Activated CD4-positive, alpha-beta T cell treated with anti-CD3 and anti-CD28 coated beads for 4 hours (primary cell): ENCODE measurements around the gene TPM3.
"Not testable (repeated sequence)": the region's sequence is repeated elsewhere in the genome, so short reads cannot be mapped to it uniquely, and the experiment has no call there.

ENCODE experiments used
- DNase-seq, 2 donors: peaks; one replicate each; pipeline ENCODE4 v3.0.0-alpha.2; 2020

TPM3 gene

DNA sequence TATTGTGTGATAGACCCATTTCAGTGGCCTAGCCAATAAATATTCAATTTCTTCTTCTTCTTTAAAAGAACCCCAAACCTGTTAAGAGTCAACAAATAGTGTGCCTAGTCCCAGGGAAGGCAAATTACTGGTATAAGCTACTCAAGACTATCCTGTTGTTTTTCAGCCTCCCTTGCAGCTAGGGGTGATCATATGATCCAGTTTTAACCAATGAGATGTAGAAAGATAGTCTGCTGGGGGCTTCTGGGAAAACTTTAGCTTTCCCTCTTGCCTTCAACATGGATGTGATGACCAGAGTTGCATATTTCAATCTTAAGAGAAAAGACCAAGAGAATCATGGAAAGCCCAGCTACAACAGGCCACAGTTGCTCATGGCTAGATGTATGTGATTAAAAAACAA is 32.3 kb downstream of the TPM3 start:
- no peak for DNase-seq

DNA sequence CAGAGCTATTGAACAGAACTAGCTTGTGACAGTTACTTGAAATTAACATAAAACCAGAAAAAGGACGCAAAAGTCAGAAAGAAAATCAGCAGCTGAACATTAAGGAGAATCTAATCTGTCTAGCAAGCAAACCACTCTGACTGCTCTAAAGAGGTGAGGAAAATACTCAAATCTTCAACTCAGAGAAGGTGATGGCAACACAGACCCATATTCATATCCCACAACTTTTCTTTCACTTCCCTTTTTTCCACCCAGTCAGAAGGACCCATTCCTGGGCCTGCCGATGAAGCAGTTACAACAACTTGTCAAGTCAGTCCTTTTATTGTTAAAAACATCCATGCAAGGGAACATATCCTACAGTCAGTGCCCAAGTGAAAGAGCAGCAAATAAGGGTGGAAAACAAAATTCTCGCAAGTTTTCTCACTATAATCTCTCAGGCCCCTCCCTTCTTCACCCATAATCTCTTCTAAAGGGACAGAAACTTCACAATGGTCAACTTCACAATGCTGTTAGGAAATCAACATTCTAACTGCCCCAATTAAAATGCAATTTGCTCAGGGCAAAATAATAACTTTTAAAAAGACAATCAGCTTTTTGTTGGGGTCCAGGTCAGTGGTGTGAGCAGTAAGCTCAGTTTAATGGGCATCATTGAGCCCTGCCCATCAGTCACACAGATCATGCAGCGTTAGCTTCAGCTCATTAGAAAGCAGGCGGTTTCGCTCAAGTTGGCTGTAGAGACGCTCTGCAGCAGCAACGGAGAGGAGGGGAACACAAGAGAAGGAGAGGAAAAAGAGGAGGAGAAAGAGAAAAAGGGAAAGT is 33.4 kb downstream of the TPM3 start:
- no peak for DNase-seq

DNA sequence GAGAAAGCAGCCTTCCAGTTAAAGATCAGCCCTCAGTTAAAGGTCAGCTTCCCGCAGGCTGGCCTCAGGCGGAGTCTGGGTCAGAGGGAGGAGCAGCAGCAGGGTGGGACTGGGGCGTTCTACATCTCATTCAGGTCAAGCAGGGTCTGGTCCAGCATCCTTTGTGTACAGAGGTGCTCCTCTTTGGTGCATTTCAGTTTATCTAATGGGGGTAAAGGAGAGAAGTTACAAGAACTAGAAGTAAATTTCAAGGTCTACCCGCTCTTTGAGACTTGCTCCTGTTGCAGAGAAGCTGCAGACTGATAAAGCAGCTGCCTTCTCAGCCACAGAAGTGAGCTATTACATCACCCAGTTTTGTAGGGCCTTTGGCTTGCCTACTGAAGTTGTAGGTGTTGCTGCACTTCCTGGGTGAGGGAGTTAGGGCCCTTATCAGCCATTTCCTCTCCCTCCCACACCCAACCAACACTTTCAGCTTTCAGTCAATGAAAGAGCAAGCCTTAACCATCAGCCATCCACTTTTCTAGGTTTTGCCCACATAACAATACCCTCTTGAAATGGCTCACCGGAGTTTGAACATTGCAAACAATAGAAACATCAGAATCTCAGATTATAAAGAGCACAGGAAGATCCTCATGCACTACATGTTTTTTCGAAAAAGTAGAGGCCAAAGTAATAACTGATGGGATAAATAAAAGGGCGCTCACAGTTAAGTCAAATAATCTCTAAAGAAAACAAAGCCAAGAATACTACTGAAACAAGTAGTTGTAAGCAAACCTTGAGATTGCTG is 34.2 kb downstream of the TPM3 start:
- DNase-seq = peak; percentile 70 to 77

DNA sequence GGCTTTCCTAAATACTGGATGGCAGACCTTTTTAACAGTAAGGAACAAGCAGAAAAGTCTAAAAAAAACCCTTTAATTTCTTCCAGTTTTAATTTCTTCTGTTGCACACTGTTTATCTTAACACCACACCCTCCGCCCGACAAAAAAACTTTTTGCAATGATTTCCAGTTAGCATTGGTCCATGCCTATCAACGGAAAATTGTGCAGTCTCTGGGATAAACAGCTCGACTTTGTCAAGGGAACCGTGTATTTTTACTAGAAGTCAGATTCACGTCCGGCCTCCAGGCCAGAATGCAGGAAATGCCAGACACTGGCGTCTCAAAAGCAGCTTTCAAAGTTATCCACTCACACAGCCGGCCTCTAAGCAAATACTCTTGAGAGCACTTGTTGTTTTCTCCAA is 36.6 kb downstream of the TPM3 start:
- no peak for DNase-seq

DNA sequence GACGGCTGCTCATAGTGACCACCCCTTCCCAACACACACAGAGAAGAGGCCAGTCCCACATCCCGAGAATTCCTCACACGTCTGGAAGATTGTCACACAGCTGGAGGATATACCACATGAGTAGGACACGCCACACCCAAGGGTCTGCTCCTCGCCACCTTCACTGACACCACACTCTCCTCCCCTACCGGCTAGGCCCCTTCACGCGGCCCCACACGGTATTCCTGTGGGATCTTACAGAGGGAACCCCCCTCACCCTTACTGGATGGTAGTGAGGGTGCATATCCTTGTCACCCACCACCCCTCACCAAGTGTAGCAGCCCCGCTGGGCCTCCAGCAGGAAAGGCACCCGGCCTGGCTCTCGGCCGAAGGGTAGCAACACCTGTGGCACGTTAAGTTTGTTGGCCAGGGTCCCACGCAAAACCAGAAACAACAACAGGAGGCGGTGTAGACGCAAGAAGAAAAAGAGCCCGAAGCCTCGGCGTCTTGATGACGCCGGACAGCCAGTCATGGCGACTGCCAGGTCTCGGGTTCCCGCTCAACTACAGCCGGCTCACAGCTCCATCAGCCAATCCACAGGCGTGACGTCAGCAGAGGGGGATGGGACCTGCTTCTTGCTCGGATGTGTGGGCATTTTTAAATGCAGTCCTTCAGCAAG is 37.2 kb downstream of the TPM3 start, which contains the start of gene NUP210L:
Gene NUP210L (minus strand): TSS at position 540 of the 658 bp plus-strand sequence.
- no peak for DNase-seq

DNA sequence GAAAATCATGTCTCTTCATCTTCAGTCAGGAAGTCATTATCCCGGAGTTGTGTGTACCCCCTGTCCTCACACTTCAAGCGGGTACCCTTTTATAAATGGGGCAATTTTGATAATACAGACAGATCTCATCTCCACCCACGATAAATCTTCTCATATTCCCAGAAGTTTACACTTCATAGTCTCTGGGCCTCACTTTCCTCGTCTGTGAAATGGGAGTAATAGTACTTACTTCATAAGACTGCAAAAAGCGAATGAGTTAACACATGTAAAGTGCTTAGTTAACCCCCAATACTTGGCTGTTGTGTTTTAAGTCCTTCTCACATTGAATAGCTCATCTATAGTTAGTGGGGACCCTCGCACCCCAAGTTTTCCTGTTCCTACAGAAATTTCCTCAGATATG is 37.8 kb downstream of the TPM3 start:
- no peak for DNase-seq

DNA sequence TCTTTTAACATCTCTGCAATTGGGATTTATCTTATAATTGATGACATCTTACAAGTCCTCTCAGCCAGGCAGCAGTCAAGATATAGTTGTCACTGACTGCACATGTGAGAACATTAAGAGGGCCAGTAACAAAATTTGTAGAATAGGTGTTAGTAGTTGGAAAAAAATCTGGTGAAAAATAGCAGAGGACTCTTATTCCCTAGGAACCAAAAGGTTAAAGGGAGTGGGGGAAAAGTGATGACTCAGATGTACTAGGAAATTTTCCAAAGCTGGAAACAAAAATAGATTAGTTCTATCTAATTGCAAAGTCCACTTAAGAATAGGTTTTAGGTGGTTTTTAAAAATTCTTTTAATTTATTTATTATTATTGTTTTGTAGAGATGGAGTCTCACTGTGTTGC is 40.6 kb downstream of the TPM3 start:
- no peak for DNase-seq

DNA sequence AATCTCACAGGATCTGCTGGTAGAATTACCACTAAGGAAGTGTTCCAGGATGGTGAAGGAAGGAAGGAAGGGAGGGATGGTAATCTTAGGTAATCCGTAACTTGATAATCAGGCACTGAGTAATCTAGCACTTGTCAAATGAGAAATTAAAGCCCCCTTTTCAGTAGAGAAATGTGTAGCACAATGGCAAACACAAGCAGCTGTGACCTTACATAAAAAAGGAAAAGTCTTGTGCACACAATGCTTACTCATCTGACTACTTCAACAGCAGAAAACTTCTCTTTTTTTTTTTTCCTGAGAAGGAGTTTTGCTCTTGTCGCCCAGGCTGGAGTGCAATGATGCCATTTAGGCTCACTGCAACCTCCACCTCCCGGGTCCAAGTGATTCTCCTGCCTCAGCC is 43.1 kb downstream of the TPM3 start:
- no peak for DNase-seq

DNA sequence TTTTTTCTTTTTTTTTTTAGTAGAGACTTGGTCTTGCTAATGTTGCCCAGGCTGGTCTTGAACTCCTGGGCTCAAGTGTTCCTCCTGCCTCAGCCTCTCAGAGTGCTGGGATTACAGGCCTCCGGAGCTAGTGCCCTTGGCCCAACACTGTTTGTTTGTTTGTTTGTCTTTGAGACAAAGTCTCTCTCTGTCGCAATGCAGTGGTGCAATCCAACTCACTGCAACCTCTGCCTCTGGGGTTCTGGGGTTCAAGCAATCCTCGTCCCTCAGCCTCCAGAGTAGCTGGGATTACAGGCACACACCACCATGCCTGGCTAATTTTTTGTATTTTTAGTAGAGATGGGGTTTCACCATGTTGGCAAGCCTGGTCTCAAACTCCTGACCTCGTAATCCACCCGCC is 44.4 kb downstream of the TPM3 start:
- not testable (repeated sequence) for DNase-seq

DNA sequence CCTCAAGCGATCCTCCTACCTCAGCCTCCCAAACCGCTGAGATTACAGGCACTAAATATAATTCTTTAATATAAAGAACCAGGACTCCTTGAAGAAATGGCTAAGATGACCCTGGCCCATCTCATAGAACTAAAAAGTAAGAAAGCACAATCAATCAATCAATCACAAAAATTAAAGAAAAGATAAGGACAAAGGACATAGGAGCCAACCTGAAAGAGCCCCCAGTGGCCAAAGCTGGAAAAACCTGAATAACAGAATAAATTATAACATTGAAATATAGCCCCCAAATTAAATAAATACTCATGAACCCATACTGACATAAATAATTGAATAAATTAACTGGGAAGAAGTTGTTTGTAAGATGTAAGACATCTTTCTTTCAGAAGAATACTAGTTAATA is 45.9 kb downstream of the TPM3 start:
- no peak for DNase-seq

DNA sequence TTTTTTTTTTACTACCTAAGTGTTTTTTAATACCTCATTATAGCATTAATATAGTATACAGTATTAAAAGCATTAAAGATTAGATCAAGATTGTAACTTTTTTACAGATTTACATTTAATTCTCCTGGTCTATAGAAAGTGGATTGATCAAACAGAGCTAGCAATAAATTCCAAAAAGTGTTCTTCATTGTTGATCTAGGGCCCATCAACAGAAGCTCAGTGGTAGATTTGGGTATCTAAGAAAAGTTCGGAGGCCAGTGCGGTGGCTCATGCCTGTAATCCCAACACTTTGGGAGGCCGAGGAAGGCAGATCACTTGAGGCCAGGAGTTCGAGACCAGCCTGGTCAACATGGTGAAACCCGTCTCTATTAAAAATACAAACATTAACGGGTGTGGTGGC is 49.5 kb downstream of the TPM3 start:
- no peak for DNase-seq

DNA sequence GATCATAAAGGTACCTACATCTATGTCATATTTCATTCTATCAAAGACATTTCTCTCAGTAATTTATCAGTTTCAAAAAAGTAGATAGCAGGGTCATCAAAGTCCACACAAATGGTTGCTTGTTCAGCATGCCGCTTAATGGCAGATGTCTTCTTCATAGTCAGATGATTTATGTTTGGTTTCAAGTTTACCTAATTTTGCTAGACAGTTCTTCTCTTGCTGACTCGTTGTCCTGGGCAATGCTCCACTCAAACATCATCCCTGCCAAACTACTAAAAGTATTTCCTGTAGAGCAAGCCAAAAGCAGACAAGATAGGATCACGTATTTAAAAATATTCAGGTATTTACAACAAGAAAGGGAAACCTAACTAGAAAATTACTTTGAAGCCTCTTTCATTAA is 50.7 kb downstream of the TPM3 start:
- DNase-seq = no peak

DNA sequence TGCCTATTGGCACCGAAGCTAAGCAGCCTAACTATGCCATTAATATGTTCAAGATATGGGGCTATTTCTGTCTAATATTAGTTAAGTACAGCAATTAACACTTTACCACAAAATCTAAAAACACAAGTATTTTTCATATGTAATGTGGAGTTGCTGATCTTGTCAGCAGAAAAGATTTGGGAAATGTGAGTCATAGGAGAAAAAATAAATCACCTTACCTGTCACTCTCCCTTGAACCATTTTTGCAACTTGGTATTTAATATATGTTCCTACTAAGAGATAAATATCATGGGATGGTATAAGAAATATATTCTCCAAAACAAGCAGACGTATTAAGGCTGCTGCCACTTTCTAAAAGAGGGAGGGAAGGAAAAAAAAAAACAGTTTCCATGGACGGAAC is 54.0 kb downstream of the TPM3 start:
- DNase-seq = no peak

DNA sequence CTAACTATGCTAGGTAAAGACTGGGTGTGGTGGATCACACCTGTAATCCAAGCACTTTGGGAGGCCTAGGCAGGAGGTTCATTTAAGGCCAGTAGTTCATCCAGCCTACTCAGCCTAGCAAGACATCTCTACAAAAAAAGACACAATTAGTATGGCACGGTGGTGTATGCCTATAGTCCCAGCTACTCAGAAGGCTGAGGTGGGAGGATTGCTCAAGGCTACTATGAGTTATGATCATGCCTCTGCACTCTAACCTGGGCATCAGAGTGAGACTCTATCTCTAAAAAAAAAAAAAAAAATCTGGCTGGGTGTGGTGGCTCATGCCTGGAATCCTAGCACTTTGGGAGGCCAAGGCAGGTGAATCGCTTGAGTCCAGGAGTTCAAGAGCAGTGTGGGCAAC is 58.6 kb downstream of the TPM3 start:
- DNase-seq = no peak

DNA sequence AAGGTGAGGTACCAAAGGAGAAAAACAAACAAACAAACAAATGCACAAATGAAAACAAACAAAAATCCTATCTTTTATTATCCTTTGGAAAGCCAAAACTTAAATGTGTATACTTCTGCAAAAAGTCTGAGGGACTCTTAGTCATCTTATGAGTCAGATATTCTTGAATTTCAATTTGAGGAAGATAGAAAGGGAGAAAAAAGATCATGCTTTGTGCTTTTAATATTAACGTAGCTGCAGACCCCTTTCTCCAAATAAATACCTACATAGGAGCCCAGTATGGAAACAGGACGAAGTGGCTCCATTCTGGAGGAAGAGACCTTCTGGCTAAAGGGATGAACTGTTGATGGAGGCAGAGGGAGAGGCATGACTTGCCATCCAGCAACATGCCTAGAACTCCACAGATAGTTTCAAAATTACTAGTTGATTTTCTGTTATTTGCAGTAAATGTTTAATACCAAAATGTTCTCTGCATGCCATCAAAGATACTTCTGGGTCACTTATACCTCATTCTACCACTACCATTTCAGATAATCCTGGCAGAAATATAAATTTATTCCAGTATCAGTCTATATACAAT is 62.4 kb downstream of the TPM3 start:
- no peak for DNase-seq

DNA sequence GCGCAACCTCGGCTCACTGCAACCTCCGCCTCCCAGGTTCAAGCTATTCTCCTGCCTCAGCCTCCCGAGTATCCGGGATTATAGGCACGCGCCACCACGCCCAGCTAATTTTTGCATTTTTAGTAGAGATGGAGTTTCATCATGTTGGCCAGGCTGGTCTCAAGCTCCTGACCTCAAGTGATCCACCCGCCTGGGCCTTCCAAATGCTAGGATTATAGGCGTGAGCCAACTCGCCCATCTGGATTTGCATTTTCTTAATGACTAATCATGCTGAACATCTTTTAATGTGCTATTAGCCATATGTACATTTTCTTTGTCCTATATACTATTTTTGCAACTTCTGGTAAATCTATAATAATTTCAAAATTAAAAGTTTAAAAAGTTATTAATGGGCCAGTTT is 68.7 kb downstream of the TPM3 start:
- not testable (repeated sequence) for DNase-seq

DNA sequence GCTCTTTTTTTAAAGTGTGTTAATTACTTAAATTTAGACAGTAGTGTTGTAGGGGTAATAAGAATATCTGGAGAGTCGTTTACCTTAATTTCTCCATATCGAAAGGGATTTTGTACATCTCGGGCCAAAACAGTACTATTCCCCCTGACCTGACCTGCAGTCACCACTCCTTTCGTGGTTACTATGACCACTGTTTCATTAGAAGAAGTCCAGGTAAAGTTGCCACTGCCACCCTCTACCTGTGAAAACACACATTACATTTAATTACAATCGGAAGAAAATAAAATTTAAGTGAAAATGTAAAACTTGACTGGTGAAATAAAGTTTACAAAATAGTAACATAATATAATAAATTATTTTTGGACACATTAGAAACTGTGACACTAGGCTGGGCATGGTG is 74.3 kb downstream of the TPM3 start:
- DNase-seq = no peak

DNA sequence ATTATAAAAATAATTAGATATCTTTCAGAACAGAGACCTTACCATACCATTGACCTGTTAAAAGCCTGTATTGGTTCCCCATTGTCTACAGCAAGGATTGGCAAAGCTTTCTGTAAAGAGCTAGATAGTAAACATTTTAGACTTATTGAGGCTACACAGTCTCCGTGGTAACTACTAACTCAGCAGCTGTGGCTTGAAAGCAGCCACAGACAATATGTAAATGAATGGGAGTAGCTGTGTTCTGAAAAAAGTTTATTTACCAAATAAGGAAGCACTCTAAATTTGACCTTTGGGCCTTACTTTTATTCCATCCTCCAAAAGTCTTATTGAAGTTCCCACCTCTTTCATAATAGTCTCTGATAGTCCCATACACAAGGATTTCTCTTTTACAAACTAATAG is 76.7 kb downstream of the TPM3 start:
- no peak for DNase-seq
